K562 (cell line): ENCODE measurements around the gene B3GALT6. TPM values are rescaled to one million over a fixed set of nuclear protein-coding genes. Genes with fewer than 3 reads are reported as not detected.

Experiments
- ATAC-seq: fragments of 200-7000 bp; cut with Tn5 transposase; 3 replicates; pipeline ENCODE4 v1.9.1; 2020; ENCODE audit warnings: moderate library complexity
- BruUV-seq: library from RNA; stranded (reverse); fragments of 400-500 nt; replicated peaks from 2 replicates; lab custom pipeline; 2021; lab: Mats Ljungman, UMichigan
- CTCF ChIA-PET: fragments of 300-600 bp; formaldehyde crosslinking; extraction: SDS; loops from one replicate; lab custom pipeline; 2021; ENCODE audit warnings: low intra/inter-chr PET ratio; lab: Yijun Ruan, JAX
- POLR2A ChIA-PET: fragments of 300-600, 350-650 bp; sonication (Branson Sonifier 250); formaldehyde crosslinking; extraction: SDS; loops from one replicate; lab custom pipeline; 2021; ENCODE audit warnings: antibody characterized with exemption, inconsistent platforms; lab: Yijun Ruan, JAX
- DNase-seq, 4 experiments: peaks; one replicate each; pipeline versions ENCODE4 v3.0.0 to v3.0.0-alpha.2; 2011 to 2018; ENCODE audit warnings: low spot score in 3 of 4, mixed read lengths in 3 of 4; ENCODE audit errors: extremely low read depth in 1 of 4
- FAIRE-seq: peaks from 2 replicates; lab custom pipeline; 2011; peaks lifted over from hg19 to GRCh38; lab: Jason Lieb, UNC
- H2AFZ ChIP-seq: 2 replicates; pipeline ENCODE4 v1.6.0; 2011; ENCODE audit warnings: low read depth, low read length, control low read depth, inconsistent platforms
- H3K27ac ChIP-seq: fragments of 200-600 bp; 3 replicates; pipeline ENCODE4 v1.8.0; 2011; ENCODE audit warnings: low read depth, mild to moderate bottlenecking, control low read depth, inconsistent platforms, low read length, moderate library complexity, mixed read lengths; ENCODE audit errors: extremely low read depth
- H3K27me3 ChIP-seq, 2 experiments: fragments of 300-600 bp in 1 of 2; 2 replicates in 1 of 2; 3 replicates in 1 of 2; pipeline versions ENCODE4 v1.6.0 to v1.8.0; 2011; ENCODE audit warnings: inconsistent platforms in 2 of 2, low read length in 2 of 2, mild to moderate bottlenecking in 1 of 2, mixed read lengths in 1 of 2, moderate library complexity in 1 of 2; ENCODE audit not compliant: control insufficient read depth in 2 of 2, insufficient read depth in 2 of 2
- H3K36me3 ChIP-seq: fragments of 300-600 bp; 3 replicates; pipeline ENCODE4 v1.8.0; 2011; ENCODE audit warnings: mild to moderate bottlenecking, low read length, inconsistent platforms; ENCODE audit not compliant: control insufficient read depth, insufficient read depth
- H3K4me1 ChIP-seq, 2 experiments: fragments of 200-600 bp in 1 of 2; replicated peaks in 1 of 2; 2 replicates in 1 of 2; 3 replicates in 1 of 2; pipeline versions ENCODE4 v1.5.1 to v1.8.0; 2011; ENCODE audit warnings: inconsistent platforms in 2 of 2, low read length in 2 of 2, mild to moderate bottlenecking in 1 of 2, mixed read lengths in 1 of 2, moderate library complexity in 1 of 2; ENCODE audit not compliant: control insufficient read depth in 2 of 2, insufficient read depth in 2 of 2
- H3K4me2 ChIP-seq: 2 replicates; pipeline ENCODE4 v1.6.1; 2011; ENCODE audit warnings: low read length, control low read depth, inconsistent platforms, mixed read lengths; ENCODE audit not compliant: insufficient read depth
- H3K4me3 ChIP-seq: fragments of 200-600 bp; sonication (generic), shearing (Covaris generic); 2 replicates; pipeline ENCODE4 v1.5.1; 2016; ENCODE audit warnings: control low read depth, inconsistent platforms
- H3K79me2 ChIP-seq: fragments of 200-600 bp; 3 replicates; pipeline ENCODE4 v1.8.0; 2011; ENCODE audit warnings: low read length, inconsistent platforms; ENCODE audit not compliant: control insufficient read depth, insufficient read depth
- H3K9ac ChIP-seq, 2 experiments: 2 replicates each; pipeline versions ENCODE4 v1.6.0 to v1.6.1; 2011; ENCODE audit warnings: low read depth in 2 of 2, low read length in 2 of 2, control low read depth in 1 of 2, inconsistent platforms in 1 of 2, mild to moderate bottlenecking in 1 of 2, mixed read lengths in 1 of 2; ENCODE audit not compliant: insufficient read depth in 1 of 2
- H3K9me1 ChIP-seq: one replicate; pipeline ENCODE4 v1.6.0; 2011; ENCODE audit warnings: inconsistent platforms, mild to moderate bottlenecking, low read length, moderate library complexity; ENCODE audit not compliant: control insufficient read depth, insufficient read depth
- H3K9me3 ChIP-seq: replicated peaks from 2 replicates; pipeline ENCODE4 v1.5.1; 2011; ENCODE audit warnings: low read depth, low read length, inconsistent platforms; ENCODE audit not compliant: control insufficient read depth, insufficient read depth
- H4K20me1 ChIP-seq: replicated peaks from 2 replicates; pipeline ENCODE4 v1.6.1; 2011; ENCODE audit warnings: low read length, inconsistent platforms, mixed read lengths; ENCODE audit not compliant: control insufficient read depth, insufficient read depth
- CBX3 ChIP-seq, 2 experiments: IDR thresholded peaks; 1 replicate in 1 of 2; 2 replicates in 1 of 2; pipeline ENCODE4 v1.6.1; 2012; ENCODE audit warnings: inconsistent platforms in 2 of 2, low read length in 2 of 2, borderline replicate concordance in 1 of 2, control low read depth in 1 of 2
- POLR2G ChIP-seq: fragments of 200-400 bp; formaldehyde crosslinking; IDR thresholded peaks from 2 replicates; pipeline ENCODE4 v1.6.1; 2017; ENCODE audit warnings: low read depth, mild to moderate bottlenecking, antibody characterized with exemption, low read length, moderate library complexity
- ZNF354B ChIP-seq: fragments of 250-450 bp; sonication (Bioruptor Pico); IDR thresholded peaks from 2 replicates; pipeline ENCODE4 v1.4.0; 2020
- WGBS: fragments of 100-300 bp; shearing (Covaris generic); methylation state at CpG from one replicate; pipeline ENCODE4 v1.1.6; 2016; ENCODE audit warnings: low coverage, mixed read lengths; ENCODE audit not compliant: insufficient coverage; ENCODE audit errors: missing lambda C conversion rate; 5-methylcytosine and 5-hydroxymethylcytosine counted together
- in situ Hi-C: fragments of 300-500 bp; cut with MboI; formaldehyde crosslinking; loops from 4 replicates; pipeline ENCODE4 v1.15.0; 2018; ENCODE audit warnings: inconsistent platforms, mixed read lengths
- intact Hi-C: fragments of 100-400 bp; cut with micrococcal nuclease; formaldehyde crosslinking; loops from 2 replicates; pipeline ENCODE4 v1.14.2; 2022
- polyA plus RNA-seq, 8 experiments: library from polyadenylated mRNA; depleted of rRNA in 4 of 8; stranded (reverse) in 5 of 8; unstranded in 3 of 8; fragments of >200 nt; fragmentation: Nextera tagmentation in 2 of 8; fragmentation: Illumina TruSeq in 1 of 8; extraction: Ambion mirVana in 2 of 8; extraction: Trizol in 1 of 8; gene quantifications; 2 replicates each; pipeline versions ENCODE4 v1.2.1 to v1.2.3, GENCODE V29; 2011 to 2014; ENCODE audit warnings: inconsistent platforms in 1 of 8, missing spikeins in 1 of 8
- total RNA-seq, 7 experiments: library from RNA; depleted of rRNA in 6 of 7; stranded (reverse); fragments of >200 nt in 6 of 7; fragmentation: Illumina TruSeq in 2 of 7; extraction: Trizol in 2 of 7; gene quantifications; 2 replicates each; pipeline versions ENCODE4 v1.2.1 to v1.2.3, GENCODE V29; 2011 to 2021; ENCODE audit warnings: low replicate concordance in 1 of 7
- TF ChIP-seq, protein P1 (sequence below): sonication (generic); formaldehyde crosslinking; IDR thresholded peaks from 2 replicates; pipeline ENCODE4 v1.8.1; 2023; ENCODE audit warnings: mild to moderate bottlenecking, missing genetic modification reagents

The B3GALT6 gene
- total and polyA plus RNA-seq, 9 of the 15 experiments (the other 6 are each of a cell fraction or from before 2014, with no cell fraction given), result 0.68 to 29.8 (median 9.9) TPM

DNA sequence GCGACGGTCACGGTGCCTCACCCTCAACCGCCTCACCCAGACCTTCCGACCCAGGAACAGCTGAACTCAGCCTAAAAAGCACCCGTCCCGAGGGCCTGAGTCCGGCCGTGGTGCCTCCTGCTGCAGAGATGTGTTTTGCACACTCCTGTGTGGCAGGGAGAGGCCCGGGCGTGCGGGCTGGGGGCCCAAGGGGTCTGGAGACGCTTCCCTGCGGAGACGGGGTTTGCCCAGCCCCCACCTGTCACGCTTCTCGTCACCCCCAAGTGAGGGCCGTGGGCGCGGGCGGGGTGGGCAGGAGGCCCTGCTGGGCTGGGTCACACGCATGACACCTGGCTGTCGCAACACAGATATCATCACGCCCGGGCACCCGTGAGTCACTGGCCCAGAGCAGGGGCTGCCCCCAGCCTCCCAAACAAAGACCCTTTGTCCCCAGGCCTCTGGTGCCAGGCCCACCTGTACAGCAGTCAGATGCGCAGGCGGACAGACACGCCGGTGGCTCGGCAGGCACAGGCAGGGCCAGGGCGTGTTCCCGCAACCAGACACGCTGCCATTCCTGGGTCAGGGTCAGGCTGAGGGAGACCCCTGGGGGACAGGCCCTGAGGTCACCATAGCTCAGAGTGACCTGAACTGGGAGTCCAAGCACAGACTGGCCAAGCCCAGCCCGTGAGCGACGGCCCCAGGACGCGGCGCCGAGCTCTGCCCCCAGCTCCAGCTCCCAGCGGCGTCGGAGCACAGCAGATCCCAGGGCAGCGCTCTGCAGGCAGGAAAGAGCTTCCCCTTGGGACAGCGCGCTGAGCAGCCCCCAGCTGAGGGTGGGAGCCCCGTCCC is 6.1 kb downstream of the B3GALT6 start:
- H4K20me1 ChIP-seq, result no peaks in the 10 kb centered on the region
- H2AFZ ChIP-seq, result no peak overlapping the region
- ChIA-PET CTCF (interaction anchor here (1.1 kb wide), 1 partner anchor 118 kb away, joined by 3 read pairs; no protein-coding TSS in a partner anchor), POLR2A (interaction anchor here (0.8 to 1.1 kb wide), 4 partner anchors 8 to 157 kb away, joined by 3 to 5 read pairs (median 4); no protein-coding TSS in a partner anchor)
- ATAC-seq, result no peak; the same call in 2 of the 3 replicates
- intact Hi-C loops, result no loop called here
- H3K27me3 ChIP-seq, result no peaks in the 10 kb centered on the region
- H3K4me3 ChIP-seq, result no peak overlapping the region
- peaks cover 12% of the 10 kb centered on the region; the same call in 1 of the 3 replicates for H3K36me3 ChIP-seq
- no TSS peak for BruUV-seq
- no peak overlapping the region for H3K9ac ChIP-seq
- peaks cover 20% of the 10 kb centered on the region for H3K79me2 ChIP-seq
- H3K4me2 ChIP-seq, result no peak overlapping the region
- peaks cover 5% of the 10 kb centered on the region; the same call in 1 of the 2 replicates for H3K9me3 ChIP-seq
- WGBS, result 77% methylated on average over 44 of the region's 48 CpGs
- DNase-seq, result no peak
- H3K9me1 ChIP-seq, result no peaks in the 10 kb centered on the region
- no peak for FAIRE-seq
- TF ChIP-seq ZNF354B (CRISPR knock-in tag) (no peak), CBX3 (IDR thresholded peaks at IDR 0.05; ENCODE audit: borderline replicate concordance in 1 of 2, low read length in 2 of 2) (no peak), POLR2G (peak; percentile 61)
- TF ChIP-seq, protein P1, sequence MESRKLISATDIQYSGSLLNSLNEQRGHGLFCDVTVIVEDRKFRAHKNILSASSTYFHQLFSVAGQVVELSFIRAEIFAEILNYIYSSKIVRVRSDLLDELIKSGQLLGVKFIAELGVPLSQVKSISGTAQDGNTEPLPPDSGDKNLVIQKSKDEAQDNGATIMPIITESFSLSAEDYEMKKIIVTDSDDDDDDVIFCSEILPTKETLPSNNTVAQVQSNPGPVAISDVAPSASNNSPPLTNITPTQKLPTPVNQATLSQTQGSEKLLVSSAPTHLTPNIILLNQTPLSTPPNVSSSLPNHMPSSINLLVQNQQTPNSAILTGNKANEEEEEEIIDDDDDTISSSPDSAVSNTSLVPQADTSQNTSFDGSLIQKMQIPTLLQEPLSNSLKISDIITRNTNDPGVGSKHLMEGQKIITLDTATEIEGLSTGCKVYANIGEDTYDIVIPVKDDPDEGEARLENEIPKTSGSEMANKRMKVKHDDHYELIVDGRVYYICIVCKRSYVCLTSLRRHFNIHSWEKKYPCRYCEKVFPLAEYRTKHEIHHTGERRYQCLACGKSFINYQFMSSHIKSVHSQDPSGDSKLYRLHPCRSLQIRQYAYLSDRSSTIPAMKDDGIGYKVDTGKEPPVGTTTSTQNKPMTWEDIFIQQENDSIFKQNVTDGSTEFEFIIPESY (CRISPR knock-in tag), result peak; percentile 69
- TF ChIP-seq, all 486 proteins: peak for 2
- Histone ChIP-seq H3K4me1 (peaks cover 0 to 94% of the 10 kb centered on the region in 2 experiments; a peak in 3 of 5 replicates), H3K27ac (no peak overlapping the region)
- in situ Hi-C loops, result no loop called here
